ENCODE results near the gene CPA5. TPM values are rescaled to one million over a fixed set of nuclear protein-coding genes. Genes with fewer than 3 reads are reported as not detected.
A peak's percentile ranks its signal among the peaks of the same experiment; 100 is the strongest.

The CPA5 gene
- polyA plus RNA-seq, 1 of the 3 experiments (the other 2 are of a cell fraction), result 1.3 TPM

DNA sequence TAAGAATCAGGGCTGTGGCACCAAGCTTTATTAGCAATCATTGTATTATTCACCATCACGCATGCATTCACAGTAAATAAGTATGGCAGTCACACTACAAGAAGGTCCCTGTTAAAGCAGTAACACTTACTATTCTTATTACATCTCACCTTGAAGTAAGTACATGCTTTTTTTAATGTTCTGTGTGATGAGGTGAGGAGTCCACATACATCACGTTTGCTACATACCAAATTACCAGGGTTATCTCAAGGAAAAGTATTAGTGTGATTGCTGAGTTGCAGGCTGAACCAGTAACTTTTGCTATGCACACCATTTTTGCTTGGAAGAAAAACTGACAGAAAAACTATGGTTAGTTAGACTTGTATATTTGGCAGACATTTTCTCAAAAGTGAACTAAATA is 60.4 kb downstream of the CPA5 start (continued):
- no peak for TF ChIP-seq SIN3A (IDR thresholded peaks at IDR 0.05; ENCODE audit: borderline replicate concordance, low read depth, low read length)

DNA sequence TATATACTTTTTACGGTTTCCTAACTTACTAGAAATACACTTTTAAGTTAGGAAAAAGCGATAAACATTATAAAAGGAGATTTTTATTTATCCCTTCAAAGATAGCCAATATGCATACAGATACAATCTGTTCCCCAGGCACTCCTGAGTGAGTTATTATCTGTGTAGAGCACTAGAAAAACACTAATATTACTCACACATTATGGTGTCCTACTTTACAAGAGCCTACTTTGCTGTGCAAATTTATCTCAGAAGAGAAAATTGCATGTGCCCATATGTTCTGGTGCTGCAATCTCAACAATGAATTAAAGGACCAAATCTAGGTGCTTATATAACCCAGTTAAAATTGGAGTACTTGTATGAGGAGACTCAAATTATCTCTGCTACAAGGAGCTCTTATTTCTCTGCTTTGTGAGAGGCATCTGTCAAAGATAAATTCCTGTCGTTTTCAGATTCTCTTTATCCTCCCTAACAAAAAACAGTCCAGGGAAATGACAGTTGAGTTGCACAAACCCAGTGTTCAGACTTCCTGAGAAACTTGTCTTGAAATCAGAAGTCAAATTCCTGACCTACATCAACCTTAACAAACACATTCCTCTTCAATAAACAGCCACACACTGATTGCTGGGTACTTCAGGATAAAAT is 64.6 kb downstream of the CPA5 start:
- CTCF ChIA-PET, result no interaction called here
- Histone ChIP-seq H3K27ac (ENCODE audit: low read depth in 2 of 2, low read length in 1 of 2) (peak overlapping the region; percentile 29 to 87; a peak in 3 of 4 replicates), H3K9me3 (no peaks in the 10 kb centered on the region), H2AFZ (ENCODE audit: low read depth) (peak overlapping the region; percentile 56; the same call in 1 of the 2 replicates), H3K36me3 (replicated peaks in 1 of 2; ENCODE audit: control insufficient read depth in 1 of 2, insufficient read depth in 2 of 2, low read length in 1 of 2) (peaks cover 4 to 7% of the 10 kb centered on the region in 2 experiments), H3K79me2 (ENCODE audit: insufficient read depth) (no peaks in the 10 kb centered on the region), H3K4me3 (ENCODE audit: low read depth in 2 of 2, low read length in 1 of 2) (no peak overlapping the region), H4K20me1 (ENCODE audit: insufficient read depth) (no peaks in the 10 kb centered on the region), H3F3A (replicated peaks; ENCODE audit: insufficient read depth) (no peaks in the 10 kb centered on the region), H3K9me2 (no peaks in the 10 kb centered on the region), H3K27me3 (ENCODE audit: insufficient read depth) (no peaks in the 10 kb centered on the region), H3K4me2 (0 out of 2 replicates have a peak overlapping the region, but pooled peaks have one; percentile 14), H3K9ac (no peak overlapping the region), H3K4me1 (ENCODE audit: control insufficient read depth in 1 of 2, insufficient read depth in 2 of 2, low read depth in 1 of 2, low read length in 1 of 2) (peaks cover 8 to 24% of the 10 kb centered on the region in 2 experiments; a peak in 3 of 4 replicates)
- POLR2A ChIA-PET, result interaction anchor here (0.6 kb wide), 1 partner anchor 200 kb away, joined by 3 read pairs; no protein-coding TSS in a partner anchor
- DNase-seq, result peak; percentile 36
- 55% methylated on average over 3 of the region's 3 CpGs for WGBS (ENCODE audit: low lambda C conversion rate)
- TF ChIP-seq TCF12 (IDR thresholded peaks at IDR 0.05), result peak; percentile 82
- no peak for TF ChIP-seq CHD2 (IDR thresholded peaks at IDR 0.05; ENCODE audit: low read length, partially characterized antibody)
- TF ChIP-seq, protein P1, sequence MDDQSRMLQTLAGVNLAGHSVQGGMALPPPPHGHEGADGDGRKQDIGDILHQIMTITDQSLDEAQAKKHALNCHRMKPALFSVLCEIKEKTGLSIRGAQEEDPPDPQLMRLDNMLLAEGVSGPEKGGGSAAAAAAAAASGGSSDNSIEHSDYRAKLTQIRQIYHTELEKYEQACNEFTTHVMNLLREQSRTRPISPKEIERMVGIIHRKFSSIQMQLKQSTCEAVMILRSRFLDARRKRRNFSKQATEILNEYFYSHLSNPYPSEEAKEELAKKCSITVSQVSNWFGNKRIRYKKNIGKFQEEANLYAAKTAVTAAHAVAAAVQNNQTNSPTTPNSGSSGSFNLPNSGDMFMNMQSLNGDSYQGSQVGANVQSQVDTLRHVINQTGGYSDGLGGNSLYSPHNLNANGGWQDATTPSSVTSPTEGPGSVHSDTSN (IDR thresholded peaks at IDR 0.05), result peak; percentile 72
- 0 out of 2 replicates have a peak, but pooled peaks have one; percentile 21 for TF ChIP-seq MXI1 (IDR thresholded peaks at IDR 0.05; ENCODE audit: low read depth, low read length)
- TF ChIP-seq SMC3 (IDR thresholded peaks at IDR 0.05; ENCODE audit: low read depth, low read length), result no peak
- peak; percentile 40 to 65; a peak in 3 of 4 replicates for TF ChIP-seq EP300 (IDR thresholded peaks at IDR 0.05; ENCODE audit: borderline replicate concordance in 1 of 2, low read depth in 1 of 2, low read length in 1 of 2)
- TF ChIP-seq GATA2 (CRISPR knock-in tag; IDR thresholded peaks at IDR 0.05), result peak; percentile 47; the same call in 1 of the 2 replicates
- TF ChIP-seq RAD21 (IDR thresholded peaks at IDR 0.05; ENCODE audit: low read length), result peak; percentile 11
- TF ChIP-seq GABPA (IDR thresholded peaks at IDR 0.05; ENCODE audit: low read depth), result 0 out of 2 replicates have a peak, but pooled peaks have one; percentile 25
- TF ChIP-seq, protein P2, sequence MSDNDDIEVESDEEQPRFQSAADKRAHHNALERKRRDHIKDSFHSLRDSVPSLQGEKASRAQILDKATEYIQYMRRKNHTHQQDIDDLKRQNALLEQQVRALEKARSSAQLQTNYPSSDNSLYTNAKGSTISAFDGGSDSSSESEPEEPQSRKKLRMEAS (IDR thresholded peaks at IDR 0.05; ENCODE audit: low read depth), result no peak
- TF ChIP-seq JUND (IDR thresholded peaks at IDR 0.05), result 0 out of 2 replicates have a peak, but pooled peaks have one; percentile 13

DNA sequence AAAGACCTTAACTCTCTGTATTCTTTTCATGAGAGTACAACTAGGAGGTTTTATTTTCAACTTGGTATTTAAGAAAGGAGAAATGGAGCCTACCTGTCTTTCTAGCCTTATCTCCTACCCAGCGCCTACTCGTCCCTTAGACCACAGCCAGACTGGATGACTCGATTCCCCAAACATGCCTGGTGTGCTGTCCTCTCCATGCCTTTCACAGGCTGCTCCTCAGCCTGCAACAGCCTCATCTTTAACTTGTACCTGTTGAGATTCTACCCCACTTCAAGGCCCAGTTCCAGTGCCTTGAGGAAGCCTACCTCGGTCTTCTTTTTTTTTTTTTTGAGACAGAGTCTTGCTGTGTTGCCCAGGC is 65.1 kb downstream of the CPA5 start:
- Histone ChIP-seq H3K9me2 (no peaks in the 10 kb centered on the region), H3K4me1 (ENCODE audit: control insufficient read depth in 1 of 2, insufficient read depth in 2 of 2, low read depth in 1 of 2, low read length in 1 of 2) (peaks cover 8 to 24% of the 10 kb centered on the region in 2 experiments; a peak in 3 of 4 replicates), H3K27me3 (ENCODE audit: insufficient read depth) (no peaks in the 10 kb centered on the region), H3K4me3 (ENCODE audit: low read depth in 2 of 2, low read length in 1 of 2) (no peak overlapping the region), H3K79me2 (ENCODE audit: insufficient read depth) (no peaks in the 10 kb centered on the region), H3F3A (replicated peaks; ENCODE audit: insufficient read depth) (no peaks in the 10 kb centered on the region), H2AFZ (ENCODE audit: low read depth) (peak overlapping the region; percentile 56; the same call in 1 of the 2 replicates), H3K4me2 (0 out of 2 replicates have a peak overlapping the region, but pooled peaks have one; percentile 14), H4K20me1 (ENCODE audit: insufficient read depth) (no peaks in the 10 kb centered on the region), H3K9ac (no peak overlapping the region), H3K9me3 (no peaks in the 10 kb centered on the region), H3K27ac (ENCODE audit: low read depth in 2 of 2, low read length in 1 of 2) (peak overlapping the region; percentile 29 to 87; a peak in 3 of 4 replicates), H3K36me3 (replicated peaks in 1 of 2; ENCODE audit: control insufficient read depth in 1 of 2, insufficient read depth in 2 of 2, low read length in 1 of 2) (peaks cover 4 to 5% of the 10 kb centered on the region in 2 experiments)
- ChIA-PET POLR2A (no interaction called here), CTCF (no interaction called here)
- DNase-seq, result no peak
- TF ChIP-seq ELF1 (IDR thresholded peaks at IDR 0.05) (no peak), RFX5 (IDR thresholded peaks at IDR 0.05; ENCODE audit: low read length) (no peak), SIN3A (IDR thresholded peaks at IDR 0.05; ENCODE audit: borderline replicate concordance, low read depth, low read length) (no peak), GABPA (IDR thresholded peaks at IDR 0.05; ENCODE audit: low read depth) (0 out of 2 replicates have a peak, but pooled peaks have one; percentile 1)
- TF ChIP-seq, protein P1 (IDR thresholded peaks at IDR 0.05), result no peak
- TF ChIP-seq, protein P3, sequence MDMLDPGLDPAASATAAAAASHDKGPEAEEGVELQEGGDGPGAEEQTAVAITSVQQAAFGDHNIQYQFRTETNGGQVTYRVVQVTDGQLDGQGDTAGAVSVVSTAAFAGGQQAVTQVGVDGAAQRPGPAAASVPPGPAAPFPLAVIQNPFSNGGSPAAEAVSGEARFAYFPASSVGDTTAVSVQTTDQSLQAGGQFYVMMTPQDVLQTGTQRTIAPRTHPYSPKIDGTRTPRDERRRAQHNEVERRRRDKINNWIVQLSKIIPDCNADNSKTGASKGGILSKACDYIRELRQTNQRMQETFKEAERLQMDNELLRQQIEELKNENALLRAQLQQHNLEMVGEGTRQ (IDR thresholded peaks at IDR 0.05; ENCODE audit: borderline replicate concordance, low read depth, low read length), result no peak
- 86% methylated on average over 4 of the region's 4 CpGs for WGBS (ENCODE audit: low lambda C conversion rate)

Measured in SK-N-SH (cell line).